ENCODE data around the gene SLC35E1.

- TF ChIP-seq CTCF (conservative IDR thresholded peaks at IDR 0.05) (no peak), EZH2 (IDR thresholded peaks at IDR 0.05; ENCODE audit: low read depth) (no peak)
Observed at GRCh38 chr19:16607819-16608218, 35.6 kb upstream of the SLC35E1 start.
